GM23338 (cell line): ENCODE results near the gene STK11IP. TPM values are rescaled to one million over a fixed set of nuclear protein-coding genes. Genes with fewer than 3 reads are reported as not detected.

Experiments
- ATAC-seq: fragments of 200-7000 bp; cut with Tn5 transposase; 3 replicates; pipeline ENCODE4 v1.9.1; 2020
- DNase-seq: peaks from one replicate; pipeline ENCODE4 v3.0.0-alpha.2; 2015; ENCODE audit warnings: low spot score
- H2AFZ ChIP-seq: fragments of 200-600 bp; sonication (generic); 2 replicates; pipeline ENCODE4 v1.8.0; 2016; ENCODE audit warnings: antibody characterized with exemption, mild to moderate bottlenecking, moderate library complexity
- H3F3A ChIP-seq: fragments of 200-600 bp; sonication (generic); replicated peaks from 2 replicates; pipeline ENCODE4 v1.8.0; 2017; ENCODE audit warnings: antibody characterized with exemption, mixed run types, low read depth
- H3K27ac ChIP-seq: fragments of 200-600 bp; sonication (generic); 2 replicates; pipeline ENCODE4 v1.6.1; 2016; ENCODE audit warnings: low read depth
- H3K27me3 ChIP-seq: fragments of 200-600 bp; sonication (generic); 2 replicates; pipeline ENCODE4 v1.8.0; 2016; ENCODE audit warnings: mild to moderate bottlenecking, mixed run types, moderate library complexity; ENCODE audit not compliant: insufficient read depth
- H3K36me3 ChIP-seq: fragments of 200-600 bp; sonication (generic); 2 replicates; pipeline ENCODE4 v1.8.0; 2016; ENCODE audit warnings: mild to moderate bottlenecking; ENCODE audit not compliant: insufficient read depth
- H3K4me1 ChIP-seq: fragments of 200-600 bp; sonication (generic); 2 replicates; pipeline ENCODE4 v1.8.0; 2016; ENCODE audit warnings: mild to moderate bottlenecking, moderate library complexity; ENCODE audit not compliant: insufficient read depth
- H3K4me2 ChIP-seq: fragments of 200-600 bp; sonication (generic); 2 replicates; pipeline ENCODE4 v1.7.1; 2017; ENCODE audit warnings: mixed run types
- H3K4me3 ChIP-seq: fragments of 200-600 bp; sonication (generic); 2 replicates; pipeline ENCODE4 v1.6.1; 2016; ENCODE audit warnings: mixed run types
- H3K79me2 ChIP-seq: fragments of 200-600 bp; sonication (generic); replicated peaks from 2 replicates; pipeline ENCODE4 v1.8.0; 2017; ENCODE audit warnings: mild to moderate bottlenecking; ENCODE audit not compliant: insufficient read depth
- H3K9me2 ChIP-seq: fragments of 200-600 bp; sonication (generic); 2 replicates; pipeline ENCODE4 v1.8.0; 2017; ENCODE audit not compliant: insufficient read depth
- H4K20me1 ChIP-seq: fragments of 200-600 bp; sonication (generic); replicated peaks from 2 replicates; pipeline ENCODE4 v1.8.0; 2017; ENCODE audit warnings: mild to moderate bottlenecking; ENCODE audit not compliant: insufficient read depth
- H3K27ac Mint-ChIP-seq: 2 replicates; pipeline ENCODE4 v1.8.0; 2020; ENCODE audit warnings: inconsistent platforms, mild to moderate bottlenecking, moderate library complexity, mixed read lengths
- H3K27me3 Mint-ChIP-seq: 3 replicates; pipeline ENCODE4 v1.8.0; 2022; ENCODE audit warnings: low read depth, mild to moderate bottlenecking, moderate library complexity, mixed read lengths, inconsistent platforms; ENCODE audit not compliant: insufficient read depth, poor library complexity
- H3K36me3 Mint-ChIP-seq: 3 replicates; pipeline ENCODE4 v1.8.0; 2021; ENCODE audit warnings: low read depth, mild to moderate bottlenecking, inconsistent platforms, moderate library complexity, mixed read lengths
- H3K4me1 Mint-ChIP-seq: 3 replicates; pipeline ENCODE4 v1.8.0; 2020; ENCODE audit warnings: mild to moderate bottlenecking, inconsistent platforms, mixed read lengths
- H3K4me3 Mint-ChIP-seq: 3 replicates; pipeline ENCODE4 v1.8.0; 2021; ENCODE audit warnings: moderate library complexity, mild to moderate bottlenecking, inconsistent platforms, mixed read lengths
- H3K9me3 Mint-ChIP-seq: 3 replicates; pipeline ENCODE4 v1.8.0; 2020; ENCODE audit warnings: moderate library complexity, mild to moderate bottlenecking, inconsistent platforms, mixed read lengths
- CREB1 ChIP-seq: fragments of 250-450 bp; sonication (Bioruptor Pico); IDR thresholded peaks from 2 replicates; pipeline ENCODE4 v1.5.0; 2020; ENCODE audit warnings: low read depth, mild to moderate bottlenecking, moderate library complexity
- ETS1 ChIP-seq: IDR thresholded peaks from 2 replicates; pipeline ENCODE4 v1.6.1; 2016; ENCODE audit warnings: antibody characterized with exemption
- EZH2phosphoT487 ChIP-seq: fragments of 200-600 bp; sonication (generic); IDR thresholded peaks from one replicate; pipeline ENCODE4 v1.8.1; 2018; ENCODE audit warnings: antibody characterized with exemption; ENCODE audit not compliant: unreplicated experiment
- NANOG ChIP-seq: IDR thresholded peaks from 2 replicates; pipeline ENCODE4 v1.6.1; 2016; ENCODE audit warnings: antibody characterized with exemption, borderline replicate concordance
- REST ChIP-seq: IDR thresholded peaks from one replicate; pipeline ENCODE4 v1.6.1; 2018; ENCODE audit warnings: antibody characterized with exemption; ENCODE audit not compliant: unreplicated experiment
- STAT1 ChIP-seq: IDR thresholded peaks from one replicate; pipeline ENCODE4 v1.6.1; 2016; ENCODE audit warnings: antibody characterized with exemption; ENCODE audit not compliant: unreplicated experiment
- ZNF331 ChIP-seq: fragments of 250-450 bp; sonication (Bioruptor Pico); IDR thresholded peaks from 2 replicates; pipeline ENCODE4 v1.5.0; 2020; ENCODE audit warnings: low read depth, mild to moderate bottlenecking, moderate library complexity
- polyA plus RNA-seq: library from polyadenylated mRNA; unstranded; fragments of >200 nt; fragmentation: Nextera tagmentation; extraction: Ambion mirVana; gene quantifications from 2 replicates; pipeline ENCODE4 v1.2.1, GENCODE V29; 2016
- total RNA-seq: library from RNA; depleted of rRNA; stranded (reverse); fragments of >200 nt; shearing (Covaris generic); gene quantifications from 2 replicates; pipeline ENCODE4 v1.2.3, GENCODE V29; 2014
- TF ChIP-seq, protein P1 (sequence below), 2 experiments: fragments of 200-600 bp in 1 of 2; sonication (generic) in 1 of 2; conservative IDR thresholded peaks; 2 replicates each; pipeline versions ENCODE4 v1.5.1 to v1.6.1; 2016 to 2017; ENCODE audit warnings: antibody characterized with exemption in 2 of 2, low read depth in 2 of 2, mild to moderate bottlenecking in 2 of 2, moderate library complexity in 1 of 2

STK11IP gene
- total and polyA plus RNA-seq, 2 experiments from 2014 or later, result 16.6 to 28.1 TPM

GRCh38 chr2:219557320-219557719, 40.3 kb upstream of the STK11IP start:
- Histone ChIP-seq H3K27me3 (peaks cover 17% of the 10 kb centered on the region), H3K79me2 (no peaks in the 10 kb centered on the region), H3K4me2 (no peak overlapping the region), H2AFZ (no peak overlapping the region), H3K9me2 (no peaks in the 10 kb centered on the region), H3K27ac (no peak overlapping the region), H3K4me1 (peaks cover 35% of the 10 kb centered on the region), H4K20me1 (no peaks in the 10 kb centered on the region), H3K36me3 (no peaks in the 10 kb centered on the region; the same call in 1 of the 2 replicates), H3K4me3 (no peak overlapping the region), H3F3A (peaks cover 11% of the 10 kb centered on the region; the same call in 1 of the 2 replicates)
- no peaks in the 10 kb centered on the region for H3K9me3 Mint-ChIP-seq
- peaks cover 37% of the 10 kb centered on the region for H3K4me1 Mint-ChIP-seq
- TF ChIP-seq ETS1 (no peak), REST (no peak)
- TF ChIP-seq, protein P1, sequence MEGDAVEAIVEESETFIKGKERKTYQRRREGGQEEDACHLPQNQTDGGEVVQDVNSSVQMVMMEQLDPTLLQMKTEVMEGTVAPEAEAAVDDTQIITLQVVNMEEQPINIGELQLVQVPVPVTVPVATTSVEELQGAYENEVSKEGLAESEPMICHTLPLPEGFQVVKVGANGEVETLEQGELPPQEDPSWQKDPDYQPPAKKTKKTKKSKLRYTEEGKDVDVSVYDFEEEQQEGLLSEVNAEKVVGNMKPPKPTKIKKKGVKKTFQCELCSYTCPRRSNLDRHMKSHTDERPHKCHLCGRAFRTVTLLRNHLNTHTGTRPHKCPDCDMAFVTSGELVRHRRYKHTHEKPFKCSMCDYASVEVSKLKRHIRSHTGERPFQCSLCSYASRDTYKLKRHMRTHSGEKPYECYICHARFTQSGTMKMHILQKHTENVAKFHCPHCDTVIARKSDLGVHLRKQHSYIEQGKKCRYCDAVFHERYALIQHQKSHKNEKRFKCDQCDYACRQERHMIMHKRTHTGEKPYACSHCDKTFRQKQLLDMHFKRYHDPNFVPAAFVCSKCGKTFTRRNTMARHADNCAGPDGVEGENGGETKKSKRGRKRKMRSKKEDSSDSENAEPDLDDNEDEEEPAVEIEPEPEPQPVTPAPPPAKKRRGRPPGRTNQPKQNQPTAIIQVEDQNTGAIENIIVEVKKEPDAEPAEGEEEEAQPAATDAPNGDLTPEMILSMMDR (conservative IDR thresholded peaks at IDR 0.05; ENCODE audit: low read depth in 2 of 2), result no peak
- no peak overlapping the region for H3K27ac Mint-ChIP-seq
- ATAC-seq (no peak), DNase-seq (no peak)
- H3K36me3 Mint-ChIP-seq, result peaks cover 15% of the 10 kb centered on the region
- H3K27me3 Mint-ChIP-seq, result peaks cover 33% of the 10 kb centered on the region
- no peak overlapping the region for H3K4me3 Mint-ChIP-seq

DNA sequence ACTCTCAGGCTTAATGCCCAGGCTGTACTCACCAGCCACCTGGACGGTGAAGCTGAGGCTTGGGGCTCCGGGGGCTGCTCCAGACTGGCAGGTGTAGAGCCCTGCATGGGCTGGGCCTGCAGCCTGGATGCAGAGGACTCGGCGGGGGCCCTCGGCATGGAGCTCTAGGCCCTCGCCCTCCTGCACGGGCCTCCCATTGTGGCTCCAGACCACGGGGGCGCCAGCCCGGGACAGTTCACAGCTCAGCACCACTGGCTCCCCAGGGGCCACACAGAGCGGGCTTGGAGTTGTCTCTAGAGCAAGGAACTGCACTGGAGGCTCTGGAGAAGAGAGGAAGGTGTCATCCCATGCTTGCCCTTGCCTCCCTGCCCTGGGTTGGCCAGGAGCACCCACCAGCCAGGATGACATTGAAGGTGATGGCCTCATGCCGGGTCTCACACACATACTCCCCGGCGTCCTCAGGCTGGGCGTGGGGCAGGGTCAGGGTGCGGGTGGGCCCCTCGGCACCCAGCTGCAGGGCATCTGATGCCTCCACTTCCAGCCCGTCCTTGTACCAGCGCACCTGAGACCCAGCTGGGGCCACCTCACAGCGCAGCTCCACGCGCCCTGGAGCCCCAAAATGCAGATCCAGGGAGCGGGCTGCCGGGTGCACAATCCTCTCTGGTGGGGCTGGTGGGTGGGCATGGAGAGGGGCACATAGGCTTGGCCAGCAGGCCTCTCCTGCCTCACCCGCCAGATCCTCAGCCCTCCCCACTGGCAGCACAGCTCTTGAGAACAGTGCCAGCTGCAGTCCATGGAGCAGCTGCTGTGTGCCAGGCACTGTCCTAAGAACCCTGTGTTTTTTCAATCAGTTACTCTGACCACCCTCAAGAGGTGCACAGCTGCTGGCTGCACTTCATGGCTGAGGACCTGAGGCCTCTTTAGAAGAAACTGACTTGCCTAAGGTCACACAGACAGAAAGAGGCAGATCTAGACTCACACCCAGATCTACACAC, 39.6 kb upstream of the STK11IP start:
- Histone ChIP-seq H2AFZ (no peak overlapping the region), H3K79me2 (no peaks in the 10 kb centered on the region), H3K36me3 (peaks cover 4% of the 10 kb centered on the region; the same call in 1 of the 2 replicates), H4K20me1 (no peaks in the 10 kb centered on the region), H3K9me2 (no peaks in the 10 kb centered on the region), H3K4me2 (no peak overlapping the region), H3K27ac (no peak overlapping the region), H3F3A (peaks cover 18% of the 10 kb centered on the region; the same call in 1 of the 2 replicates), H3K4me3 (no peak overlapping the region), H3K27me3 (peaks cover 15% of the 10 kb centered on the region), H3K4me1 (peaks cover 41% of the 10 kb centered on the region)
- Mint-ChIP-seq H3K4me1 (peaks cover 45% of the 10 kb centered on the region), H3K27ac (no peak overlapping the region), H3K9me3 (no peaks in the 10 kb centered on the region), H3K4me3 (no peak overlapping the region), H3K27me3 (peaks cover 38% of the 10 kb centered on the region), H3K36me3 (peaks cover 23% of the 10 kb centered on the region)
- ATAC-seq, result no peak
- no peak for DNase-seq
- TF ChIP-seq CREB1 (no peak), EZH2phosphoT487 (no peak), STAT1 (no peak), NANOG (no peak), ZNF331 (CRISPR knock-in tag) (no peak), ETS1 (no peak)
